HEK293T (cell line): ENCODE results near the gene KCNJ3.

Experiments
- CTCF ChIA-PET: fragments of 350-600 bp; formaldehyde crosslinking; extraction: SDS; loops from one replicate; lab custom pipeline; 2021; ENCODE audit warnings: antibody characterized with exemption, inconsistent platforms; lab: Yijun Ruan, JAX
- POLR2A ChIA-PET: fragments of 350-600 bp; formaldehyde crosslinking; extraction: SDS; loops from one replicate; lab custom pipeline; 2020; ENCODE audit warnings: antibody characterized with exemption, inconsistent platforms; lab: Yijun Ruan, JAX
- DNase-seq: peaks from one replicate; pipeline ENCODE4 v3.0.0; 2012; ENCODE audit warnings: mixed read lengths; ENCODE audit errors: extremely low spot score
- ARNT ChIP-seq: fragments of 450-650 bp; IDR thresholded peaks from 2 replicates; pipeline ENCODE4 v1.6.1; 2017; ENCODE audit warnings: mild to moderate bottlenecking
- BHLHE40 ChIP-seq: fragments of 450-650 bp; IDR thresholded peaks from 2 replicates; pipeline ENCODE4 v1.6.1; 2016; ENCODE audit warnings: mild to moderate bottlenecking, moderate library complexity, borderline replicate concordance
- CTBP1 ChIP-seq: fragments of 450-650 bp; IDR thresholded peaks from 2 replicates; pipeline ENCODE4 v1.6.1; 2016; ENCODE audit warnings: borderline replicate concordance
- ELF4 ChIP-seq: fragments of 450-650 bp; IDR thresholded peaks from 2 replicates; pipeline ENCODE4 v1.6.1; 2017; ENCODE audit warnings: antibody characterized with exemption
- FOXA1 ChIP-seq: fragments of 450-650 bp; IDR thresholded peaks from 2 replicates; pipeline ENCODE4 v1.6.1; 2016; ENCODE audit warnings: mild to moderate bottlenecking
- FOXK2 ChIP-seq: fragments of 450-650 bp; IDR thresholded peaks from 2 replicates; pipeline ENCODE4 v1.6.1; 2016; ENCODE audit warnings: mild to moderate bottlenecking
- FOXM1 ChIP-seq: fragments of 450-650 bp; IDR thresholded peaks from 2 replicates; pipeline ENCODE4 v1.6.1; 2017; ENCODE audit warnings: mild to moderate bottlenecking, borderline replicate concordance
- HDGF ChIP-seq: fragments of 450-650 bp; IDR thresholded peaks from 2 replicates; pipeline ENCODE4 v1.6.1; 2017; ENCODE audit warnings: antibody characterized with exemption, borderline replicate concordance
- L3MBTL2 ChIP-seq: fragments of 450-650 bp; conservative IDR thresholded peaks from 2 replicates; pipeline ENCODE4 v1.6.1; 2016; ENCODE audit warnings: mild to moderate bottlenecking
- LEF1 ChIP-seq: fragments of 450-650 bp; IDR thresholded peaks from 2 replicates; pipeline ENCODE4 v1.6.1; 2017; ENCODE audit warnings: mild to moderate bottlenecking, borderline replicate concordance
- NFRKB ChIP-seq: fragments of 450-650 bp; IDR thresholded peaks from 2 replicates; pipeline ENCODE4 v1.6.1; 2016; ENCODE audit warnings: mild to moderate bottlenecking, moderate library complexity
- PKNOX1 ChIP-seq: fragments of 450-650 bp; IDR thresholded peaks from 2 replicates; pipeline ENCODE4 v1.6.1; 2016
- SP1 ChIP-seq: fragments of 450-650 bp; IDR thresholded peaks from 2 replicates; pipeline ENCODE4 v1.6.1; 2017
- SUZ12 ChIP-seq: fragments of 450-650 bp; IDR thresholded peaks from 2 replicates; pipeline ENCODE4 v1.6.1; 2016; ENCODE audit warnings: mild to moderate bottlenecking
- TARDBP ChIP-seq: fragments of 450-650 bp; IDR thresholded peaks from 2 replicates; pipeline ENCODE4 v1.6.1; 2016
- ZNF384 ChIP-seq: fragments of 450-650 bp; IDR thresholded peaks from 2 replicates; pipeline ENCODE4 v1.6.1; 2016

The KCNJ3 gene

DNA sequence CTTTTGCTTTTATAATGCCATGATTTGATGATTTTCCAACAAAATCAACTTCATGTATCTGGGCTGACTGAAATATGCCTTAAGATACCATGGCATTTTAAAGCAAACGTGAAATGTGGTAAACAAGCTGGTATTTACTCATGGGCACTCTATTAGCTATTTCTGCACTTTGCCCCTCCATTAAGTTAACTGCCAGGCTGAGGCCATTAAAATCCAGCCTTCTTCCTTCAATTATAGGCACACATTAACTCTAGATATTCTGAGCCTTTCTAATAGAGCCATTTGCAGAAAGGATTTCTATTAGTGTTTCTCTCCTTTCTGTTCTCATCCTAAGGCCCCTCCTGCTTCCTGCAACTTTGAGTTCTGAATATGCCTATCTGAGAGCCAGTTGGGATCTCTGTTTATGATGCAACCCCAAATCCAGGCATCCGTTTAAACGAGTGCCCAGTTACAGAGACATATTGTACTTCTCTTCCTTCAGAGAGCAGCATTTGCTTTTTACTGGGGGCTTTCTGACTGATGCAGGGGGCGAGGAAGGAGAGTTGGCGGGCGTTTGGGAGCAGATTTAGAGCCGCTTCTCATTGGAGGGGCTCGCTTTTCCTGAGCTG, 1.6 kb upstream of the KCNJ3 start:
- no peak for TF ChIP-seq NFRKB
- TF ChIP-seq CTBP1 = no peak
- no peak for TF ChIP-seq HDGF
- no peak for TF ChIP-seq L3MBTL2
- TF ChIP-seq SP1 = no peak
- no peak for TF ChIP-seq FOXM1
- TF ChIP-seq ELF4 = no peak
- TF ChIP-seq ZNF384 = no peak
- no peak for TF ChIP-seq TARDBP
- no peak for TF ChIP-seq SUZ12
- no peak for TF ChIP-seq FOXA1
- no peak for TF ChIP-seq LEF1
- TF ChIP-seq BHLHE40 = no peak
- no peak for TF ChIP-seq FOXK2
- TF ChIP-seq PKNOX1 = no peak
- TF ChIP-seq ARNT = no peak
- DNase-seq = no peak
- ChIA-PET POLR2A (no interaction called here), CTCF (interaction anchor here (0.9 kb wide), 1 partner anchor 17 kb away, joined by 3 read pairs; no protein-coding TSS in a partner anchor)

DNA sequence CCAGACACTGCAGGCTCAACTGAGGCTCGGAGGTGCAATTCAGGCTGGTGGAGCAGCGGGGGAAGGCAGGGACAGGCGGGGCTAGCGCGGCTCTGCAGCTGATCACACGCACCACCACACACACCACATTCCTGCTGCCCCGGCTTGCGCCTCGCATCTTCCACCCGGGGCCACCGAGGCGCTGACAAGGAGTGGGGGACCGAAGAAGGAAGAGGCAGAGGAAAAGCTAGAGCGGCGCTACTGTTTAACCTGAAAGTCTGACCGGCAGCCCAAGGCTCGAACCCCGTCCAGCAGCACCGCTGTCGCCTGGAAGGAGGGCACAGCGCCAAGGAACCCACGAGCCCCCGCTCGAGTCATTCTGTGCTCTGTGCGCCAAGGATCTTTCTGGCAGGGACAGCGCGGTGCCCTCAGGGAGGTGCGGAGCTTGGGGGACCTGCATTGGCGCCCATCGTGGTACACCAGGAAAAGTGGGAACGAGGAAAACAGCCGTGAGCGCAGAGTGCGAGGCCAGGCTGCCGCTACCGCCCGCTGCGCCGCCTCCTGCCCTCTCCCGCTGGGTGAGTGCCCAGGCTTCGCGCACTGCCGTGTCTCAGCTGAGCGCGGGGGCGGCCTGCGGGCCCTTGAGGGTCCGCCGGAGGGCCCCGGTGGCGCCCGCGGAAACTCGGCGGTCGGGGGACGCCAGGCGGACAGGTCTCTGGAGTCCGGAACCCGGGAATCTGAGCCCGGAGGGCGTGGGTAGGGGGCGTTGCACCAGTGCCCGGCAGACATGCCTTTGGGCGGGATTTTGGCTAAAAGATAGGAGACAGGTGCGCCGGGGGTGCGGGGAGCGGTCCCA, 860 bp upstream of the KCNJ3 start:
- peak; percentile 60 for DNase-seq
- ChIA-PET CTCF (interaction anchor here (0.9 kb wide), 1 partner anchor 18 kb away, joined by 3 read pairs; no protein-coding TSS in a partner anchor), POLR2A (no interaction called here)
- TF ChIP-seq FOXK2 = no peak
- TF ChIP-seq L3MBTL2 = peak; percentile 92
- no peak for TF ChIP-seq FOXM1
- TF ChIP-seq PKNOX1 = no peak
- TF ChIP-seq SP1 = no peak
- no peak for TF ChIP-seq FOXA1

GRCh38 chr2:154698721-154699574, 453 bp downstream of the KCNJ3 start:
- TF ChIP-seq ZNF384 (no peak), NFRKB (no peak), L3MBTL2 (no peak), SP1 (no peak), ARNT (no peak), ELF4 (no peak), LEF1 (no peak), FOXK2 (no peak), CTBP1 (no peak), HDGF (no peak), FOXA1 (no peak), SUZ12 (no peak), PKNOX1 (no peak), TARDBP (no peak), BHLHE40 (no peak), FOXM1 (no peak)
- POLR2A ChIA-PET = no interaction called here
- no peak for DNase-seq
- CTCF ChIA-PET = no interaction called here

DNA sequence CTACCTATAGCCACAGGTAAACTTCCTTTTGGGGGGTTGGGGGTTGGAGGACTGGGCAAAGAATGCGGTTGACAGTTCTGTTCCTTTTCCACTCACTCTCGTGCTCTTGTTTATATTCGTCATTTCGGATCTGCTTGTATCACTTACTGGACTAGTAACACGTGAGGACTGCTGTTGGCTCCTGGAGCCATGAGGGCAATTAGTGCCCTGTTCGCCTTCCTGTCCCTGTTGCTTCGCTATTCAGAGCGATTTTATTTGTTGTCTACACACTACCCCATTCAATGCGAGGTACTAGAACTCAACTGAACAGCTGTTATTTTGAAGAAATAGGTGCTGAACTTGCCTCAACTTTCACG, 1.1 kb downstream of the KCNJ3 start:
- ChIA-PET CTCF (no interaction called here), POLR2A (no interaction called here)
- no peak for TF ChIP-seq NFRKB
- TF ChIP-seq SP1 = no peak
- no peak for DNase-seq

- TF ChIP-seq TARDBP (no peak), PKNOX1 (no peak), FOXK2 (no peak)
- DNase-seq = no peak
- POLR2A ChIA-PET = no interaction called here
- CTCF ChIA-PET = no interaction called here
These were observed 1.6 kb downstream of the KCNJ3 start for GRCh38 chr2:154700136-154700535.

GRCh38 chr2:154704991-154705390, 6.5 kb downstream of the KCNJ3 start:
- POLR2A ChIA-PET = no interaction called here
- DNase-seq = no peak
- CTCF ChIA-PET = no interaction called here
- TF ChIP-seq BHLHE40 = no peak
- no peak for TF ChIP-seq ZNF384
- TF ChIP-seq PKNOX1 = no peak
- TF ChIP-seq FOXA1 = no peak
- TF ChIP-seq FOXK2 = no peak
- TF ChIP-seq TARDBP = no peak
- TF ChIP-seq SUZ12 = no peak
- no peak for TF ChIP-seq LEF1
- no peak for TF ChIP-seq FOXM1
- no peak for TF ChIP-seq HDGF
- no peak for TF ChIP-seq NFRKB
- TF ChIP-seq CTBP1 = no peak
- TF ChIP-seq SP1 = no peak
- TF ChIP-seq ARNT = no peak
- no peak for TF ChIP-seq L3MBTL2
- TF ChIP-seq ELF4 = no peak
